Lower leg skin (tissue), 4 donors: ENCODE results near the gene MSH2. TPM values are rescaled to one million over a fixed set of nuclear protein-coding genes. Genes with fewer than 3 reads are reported as not detected.

ENCODE experiments used
- DNase-seq, 2 donors: peaks; one replicate each; pipeline ENCODE4 v3.0.0-alpha.2; 2019; ENCODE audit warnings: low spot score in 2 of 2
- H3K4me3 ChIP-seq: fragments of 200-600 bp; sonication (generic); 2 replicates; pipeline ENCODE4 v1.5.1; 2017; ENCODE audit warnings: mild to moderate bottlenecking, low read depth; ENCODE audit not compliant: poor library complexity, severe bottlenecking
- CTCF ChIP-seq, 3 donors: fragments of 450-650 bp; IDR thresholded peaks; one replicate each; pipeline ENCODE4 v1.5.1; 2016; ENCODE audit warnings: antibody characterized with exemption in 3 of 3, mild to moderate bottlenecking in 3 of 3, moderate library complexity in 2 of 3
- POLR2A ChIP-seq, 2 donors: fragments of 450-650 bp; IDR thresholded peaks; one replicate each; pipeline ENCODE4 v1.6.1; 2016 to 2017; ENCODE audit warnings: antibody characterized with exemption in 2 of 2, mild to moderate bottlenecking in 1 of 2, moderate library complexity in 1 of 2
- WGBS, 2 donors: methylation state at CpG; one replicate each; pipeline ENCODE4 v1.1.5; 2018; 5-methylcytosine and 5-hydroxymethylcytosine counted together
- intact Hi-C: fragments of 100-400 bp; cut with DNase I; formaldehyde crosslinking; loops from one replicate; pipeline ENCODE4 v1.15.0; 2023; ENCODE audit warnings: low total_unique reads
- total RNA-seq, 4 donors: library from RNA; depleted of rRNA; stranded (reverse); fragments of >200 nt; gene quantifications; one replicate each; pipeline ENCODE4 v1.1.0, GENCODE V29; 2016

MSH2 gene
- total RNA-seq, 4 donors from 2014 or later = 10.6 to 11.9 (median 11.5) TPM

GRCh38 chr2:47518497-47519146, 115.7 kb downstream of the MSH2 start:
- H3K4me3 ChIP-seq = no peak overlapping the region
- 81 to 84% methylated on average over 12 of the region's 12 CpGs for WGBS, 2 donors
- intact Hi-C loops = no loop called here

GRCh38 chr2:47519147-47519537, 116.2 kb downstream of the MSH2 start:
- no peak for TF ChIP-seq POLR2A (IDR thresholded peaks at IDR 0.05)
- no peak for TF ChIP-seq CTCF (IDR thresholded peaks at IDR 0.05)
- intact Hi-C loops = no loop called here
- WGBS, 2 donors = 96 to 97% methylated on average over 9 of the region's 9 CpGs
- DNase-seq = no peak
- H3K4me3 ChIP-seq = no peak overlapping the region

More at GRCh38 chr2:47518497-47519146, 115.7 kb downstream of the MSH2 start:
- DNase-seq = no peak
- TF ChIP-seq CTCF (IDR thresholded peaks at IDR 0.05) (no peak), POLR2A (IDR thresholded peaks at IDR 0.05) (no peak)

GRCh38 chr2:47519604-47520301, 116.8 kb downstream of the MSH2 start:
- intact Hi-C loops = no loop called here
- no peak overlapping the region for H3K4me3 ChIP-seq
- 80 to 81% methylated on average over 9 of the region's 9 CpGs for WGBS, 2 donors
- no peak for DNase-seq
- no peak for TF ChIP-seq CTCF (IDR thresholded peaks at IDR 0.05)
- TF ChIP-seq POLR2A (IDR thresholded peaks at IDR 0.05) = no peak

- DNase-seq = no peak
- no peak for TF ChIP-seq POLR2A (IDR thresholded peaks at IDR 0.05)
- no peak for TF ChIP-seq CTCF (IDR thresholded peaks at IDR 0.05)
- intact Hi-C loops = no loop called here
- H3K4me3 ChIP-seq = no peak overlapping the region
- WGBS, 2 donors = 51 to 54% methylated on average over 8 of the region's 8 CpGs
Measured at GRCh38 chr2:47520302-47520630, 117.3 kb downstream of the MSH2 start.

- no peak for DNase-seq
- intact Hi-C loops = no loop called here
- WGBS, 2 donors = 1% methylated on average over 42 to 87 of the region's 97 CpGs
- TF ChIP-seq POLR2A (IDR thresholded peaks at IDR 0.05) (no peak), CTCF (IDR thresholded peaks at IDR 0.05) (no peak)
- H3K4me3 ChIP-seq = no peak overlapping the region
Measured at GRCh38 chr2:47520825-47521665, 118.1 kb downstream of the MSH2 start.
